Measurements from ENCODE around the gene KCNQ4. TPM values are rescaled to one million over a fixed set of nuclear protein-coding genes. Genes with fewer than 3 reads are reported as not detected.

The KCNQ4 gene
- total and polyA plus RNA-seq, 2 of the 13 experiments (the other 11 are each of a cell fraction or from before 2014, with no cell fraction given): 0.02 to 0.09 TPM

- TF ChIP-seq ARID5B (CRISPR knock-in tag; IDR thresholded peaks at IDR 0.05): peak; percentile 71
- no peak for TF ChIP-seq HNRNPH1 (optimal IDR thresholded peaks at IDR 0.05; ENCODE audit: low read depth, low read length)
- TF ChIP-seq SMC3 (IDR thresholded peaks at IDR 0.05; ENCODE audit: low read length): no peak; the same call in 1 of the 2 replicates
- TF ChIP-seq ZNF782 (CRISPR knock-in tag; IDR thresholded peaks at IDR 0.05; ENCODE audit: borderline replicate concordance): no peak
- peak; percentile 75 for TF ChIP-seq BHLHE40 (IDR thresholded peaks at IDR 0.05; ENCODE audit: low read length)
- no peak for TF ChIP-seq CREB1 (IDR thresholded peaks at IDR 0.05)
- TF ChIP-seq CREB1 (CRISPR knock-in tag; IDR thresholded peaks at IDR 0.05): peak; percentile 47; the same call in 1 of the 2 replicates
- peak; percentile 44; the same call in 1 of the 2 replicates for TF ChIP-seq PRDM10 (CRISPR knock-in tag; IDR thresholded peaks at IDR 0.05; ENCODE audit: low read depth)
- TF ChIP-seq RARA (CRISPR knock-in tag; IDR thresholded peaks at IDR 0.05): peak; percentile 62
- TF ChIP-seq HMG20A (CRISPR knock-in tag; IDR thresholded peaks at IDR 0.05; ENCODE audit: borderline replicate concordance): peak; percentile 74; the same call in 1 of the 2 replicates
- no peak for TF ChIP-seq ATF4 (CRISPR knock-in tag; IDR thresholded peaks at IDR 0.05)
- TF ChIP-seq THAP11 (CRISPR knock-in tag; IDR thresholded peaks at IDR 0.05): peak; percentile 32; the same call in 1 of the 2 replicates
- TF ChIP-seq ZSCAN22 (CRISPR knock-in tag; IDR thresholded peaks at IDR 0.05): no peak
- no peak for TF ChIP-seq EP300 (IDR thresholded peaks at IDR 0.05; ENCODE audit: low read depth in 2 of 2, low read length in 2 of 2)
- TF ChIP-seq EP300 (CRISPR knock-in tag; IDR thresholded peaks at IDR 0.05; ENCODE audit: borderline replicate concordance): no peak
- TF ChIP-seq TFE3 (CRISPR knock-in tag; IDR thresholded peaks at IDR 0.05): peak; percentile 83
- peak; percentile 80 for TF ChIP-seq SOX5 (CRISPR knock-in tag; IDR thresholded peaks at IDR 0.05; ENCODE audit: borderline replicate concordance)
- no peak for TF ChIP-seq SOX6 (IDR thresholded peaks at IDR 0.05)
- peak; percentile 27; the same call in 1 of the 2 replicates for TF ChIP-seq SOX6 (CRISPR knock-in tag; IDR thresholded peaks at IDR 0.05)
- TF ChIP-seq BCL6 (CRISPR knock-in tag; IDR thresholded peaks at IDR 0.05): peak; percentile 73
- peak; percentile 76 for TF ChIP-seq GATAD2A (CRISPR knock-in tag; IDR thresholded peaks at IDR 0.05)
- peak; percentile 78; the same call in 1 of the 2 replicates for TF ChIP-seq ZKSCAN1 (IDR thresholded peaks at IDR 0.05; ENCODE audit: low read length)
Measured at GRCh38 chr1:40868051-40868723, 84.6 kb downstream of the KCNQ4 start (continued).

All from HepG2 (cell line).